Brain microvascular endothelial cell (primary cell): ENCODE results near the gene NFXL1.
A peak's percentile ranks its signal among the peaks of the same experiment; 100 is the strongest.

Experiments used
- DNase-seq: peaks from one replicate; pipeline ENCODE4 v3.0.0-alpha.2; 2020
- H3K27ac ChIP-seq: fragments of 250-450 bp; sonication (Bioruptor Pico); 2 replicates; pipeline ENCODE4 v1.5.1; 2020; ENCODE audit warnings: mild to moderate bottlenecking, moderate library complexity
- H3K27me3 ChIP-seq: fragments of 250-450 bp; sonication (Bioruptor Pico); replicated peaks from 2 replicates; pipeline ENCODE4 v1.5.1; 2020; ENCODE audit warnings: mild to moderate bottlenecking
- H3K36me3 ChIP-seq: fragments of 250-450 bp; sonication (Bioruptor Pico); replicated peaks from 2 replicates; pipeline ENCODE4 v1.5.1; 2020; ENCODE audit warnings: mild to moderate bottlenecking
- H3K4me3 ChIP-seq: 2 replicates; pipeline ENCODE4 v1.5.1; 2011; ENCODE audit warnings: low read depth, mild to moderate bottlenecking, control low read depth, low read length, moderate library complexity
- in situ Hi-C: cut with HindIII; loops from 2 replicates; pipeline ENCODE4 v1.10.0; 2017; ENCODE audit warnings: low sequenced_read_pairs, low pct_ligation_motif_present
- TF ChIP-seq, protein P1 (sequence below): IDR thresholded peaks from 2 replicates; pipeline ENCODE4 v1.5.1; 2011; ENCODE audit warnings: low read depth, mild to moderate bottlenecking, moderate library complexity, low read length, control low read depth, inconsistent platforms; ENCODE audit errors: missing control alignments

NFXL1 gene

GRCh38 chr4:47848041-47848440 is 66.3 kb downstream of the NFXL1 start:
- no peak overlapping the region for H3K27ac ChIP-seq
- in situ Hi-C loops, result no loop called here
- H3K4me3 ChIP-seq, result no peak overlapping the region
- no peak for DNase-seq
- H3K27me3 ChIP-seq, result no peaks in the 10 kb centered on the region
- H3K36me3 ChIP-seq, result no peaks in the 10 kb centered on the region
- TF ChIP-seq, protein P1, sequence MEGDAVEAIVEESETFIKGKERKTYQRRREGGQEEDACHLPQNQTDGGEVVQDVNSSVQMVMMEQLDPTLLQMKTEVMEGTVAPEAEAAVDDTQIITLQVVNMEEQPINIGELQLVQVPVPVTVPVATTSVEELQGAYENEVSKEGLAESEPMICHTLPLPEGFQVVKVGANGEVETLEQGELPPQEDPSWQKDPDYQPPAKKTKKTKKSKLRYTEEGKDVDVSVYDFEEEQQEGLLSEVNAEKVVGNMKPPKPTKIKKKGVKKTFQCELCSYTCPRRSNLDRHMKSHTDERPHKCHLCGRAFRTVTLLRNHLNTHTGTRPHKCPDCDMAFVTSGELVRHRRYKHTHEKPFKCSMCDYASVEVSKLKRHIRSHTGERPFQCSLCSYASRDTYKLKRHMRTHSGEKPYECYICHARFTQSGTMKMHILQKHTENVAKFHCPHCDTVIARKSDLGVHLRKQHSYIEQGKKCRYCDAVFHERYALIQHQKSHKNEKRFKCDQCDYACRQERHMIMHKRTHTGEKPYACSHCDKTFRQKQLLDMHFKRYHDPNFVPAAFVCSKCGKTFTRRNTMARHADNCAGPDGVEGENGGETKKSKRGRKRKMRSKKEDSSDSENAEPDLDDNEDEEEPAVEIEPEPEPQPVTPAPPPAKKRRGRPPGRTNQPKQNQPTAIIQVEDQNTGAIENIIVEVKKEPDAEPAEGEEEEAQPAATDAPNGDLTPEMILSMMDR, result no peak

GRCh38 chr4:47842985-47843384 is 71.4 kb downstream of the NFXL1 start:
- Histone ChIP-seq H3K36me3 (peaks cover 3% of the 10 kb centered on the region), H3K27me3 (no peaks in the 10 kb centered on the region), H3K27ac (no peak overlapping the region), H3K4me3 (no peak overlapping the region)
- in situ Hi-C loops, result no loop called here
- TF ChIP-seq, protein P1, result no peak
- DNase-seq, result no peak

- TF ChIP-seq, protein P1, result no peak
- no peaks in the 10 kb centered on the region for H3K27me3 ChIP-seq
- no peak overlapping the region for H3K27ac ChIP-seq
- H3K36me3 ChIP-seq, result peaks cover 3% of the 10 kb centered on the region
- DNase-seq, result no peak
- H3K4me3 ChIP-seq, result no peak overlapping the region
- in situ Hi-C loops, result no loop called here
Measured at GRCh38 chr4:47840291-47840690, 74.1 kb downstream of the NFXL1 start.

GRCh38 chr4:47839259-47839658 is 75.1 kb downstream of the NFXL1 start:
- TF ChIP-seq, protein P1, result peak; percentile 61
- peak; percentile 51 for DNase-seq
- in situ Hi-C loops, result no loop called here
- Histone ChIP-seq H3K36me3 (peaks cover 3% of the 10 kb centered on the region), H3K4me3 (no peak overlapping the region), H3K27me3 (no peaks in the 10 kb centered on the region), H3K27ac (no peak overlapping the region)

DNA sequence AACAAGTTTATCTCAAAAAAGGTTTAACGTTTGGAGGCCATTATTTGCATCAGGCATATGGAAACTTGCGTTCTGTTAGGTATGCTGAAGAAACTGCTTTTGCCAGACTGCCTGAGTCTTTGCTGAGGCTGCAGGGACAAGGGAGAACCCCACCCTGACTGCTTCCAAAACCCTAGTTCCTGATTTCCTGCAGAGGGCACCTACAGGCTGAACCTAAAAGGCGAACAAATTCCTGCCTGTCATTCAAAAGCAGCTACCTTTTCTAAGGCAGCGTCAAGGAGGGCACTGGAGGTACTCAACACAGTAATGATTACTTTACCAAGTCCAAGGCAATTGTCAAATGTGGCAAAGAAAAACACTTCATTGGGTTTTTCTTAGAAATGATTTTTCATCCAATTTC is 75.9 kb downstream of the NFXL1 start:
- in situ Hi-C loops, result no loop called here
- no peak overlapping the region for H3K27ac ChIP-seq
- DNase-seq, result no peak
- no peak overlapping the region for H3K4me3 ChIP-seq
- TF ChIP-seq, protein P1, result peak; percentile 24
- peaks cover 3% of the 10 kb centered on the region for H3K36me3 ChIP-seq
- no peaks in the 10 kb centered on the region for H3K27me3 ChIP-seq

GRCh38 chr4:47837908-47838294 is 76.5 kb downstream of the NFXL1 start, which contains the start of gene CORIN:
TSS of gene CORIN (minus strand) at chr4:47838067. CDS start at chr4:47837949, 118 bp downstream.
- H3K27ac ChIP-seq, result no peak within 1 kb of the TSS
- H3K36me3 ChIP-seq, result peaks cover 3% of the 10 kb centered on the region
- no peak for DNase-seq
- peak within 1 kb of the TSS; percentile 71 for H3K4me3 ChIP-seq
- H3K27me3 ChIP-seq, result no peaks in the 10 kb centered on the region
- in situ Hi-C loops, result no loop called here
- TF ChIP-seq, protein P1, result no peak
